WTC11 (cell line): ENCODE results near the gene IGSF9. TPM values are rescaled to one million over a fixed set of nuclear protein-coding genes. Genes with fewer than 3 reads are reported as not detected.

ENCODE experiments used
- ATAC-seq: fragments of 200-7000 bp; cut with Tn5 transposase; 2 replicates; pipeline ENCODE4 v1.10.0; 2021; ENCODE audit warnings: mild to moderate bottlenecking, moderate library complexity
- CTCF ChIA-PET: fragments of 300-600 bp; sonication (Branson Sonifier 250); formaldehyde crosslinking; loops from one replicate; lab custom pipeline; 2021; ENCODE audit warnings: antibody characterized with exemption; lab: Charles Lee
- POLR2A ChIA-PET: fragments of 350-600 bp; sonication (Branson Sonifier 250); formaldehyde crosslinking; loops from one replicate; lab custom pipeline; 2021; ENCODE audit warnings: antibody characterized with exemption; lab: Charles Lee
- DNase-seq: peaks from one replicate; pipeline ENCODE4 v3.0.0; 2021; ENCODE audit warnings: low spot score
- H3K27ac Mint-ChIP-seq: 2 replicates; pipeline ENCODE4 v1.8.0; 2021; ENCODE audit warnings: mixed read lengths
- H3K27me3 Mint-ChIP-seq: 2 replicates; pipeline ENCODE4 v1.8.0; 2021; ENCODE audit warnings: low read depth, mild to moderate bottlenecking, moderate library complexity, mixed read lengths
- H3K36me3 Mint-ChIP-seq: 2 replicates; pipeline ENCODE4 v1.8.0; 2021; ENCODE audit warnings: mixed read lengths
- H3K4me1 Mint-ChIP-seq: 2 replicates; pipeline ENCODE4 v1.8.0; 2022; ENCODE audit warnings: mixed read lengths
- H3K4me3 Mint-ChIP-seq: 2 replicates; pipeline ENCODE4 v1.8.0; 2021; ENCODE audit warnings: mild to moderate bottlenecking, moderate library complexity, mixed read lengths
- H3K9me3 Mint-ChIP-seq: 2 replicates; pipeline ENCODE4 v1.8.0; 2021; ENCODE audit warnings: mixed read lengths
- CDX4 ChIP-seq: fragments of 250-450 bp; sonication (Bioruptor Pico); IDR thresholded peaks from 2 replicates; pipeline ENCODE4 v1.9.0; 2021; ENCODE audit warnings: moderate library complexity, mild to moderate bottlenecking, inconsistent platforms, borderline replicate concordance
- CREB1 ChIP-seq: sonication (generic); formaldehyde crosslinking; IDR thresholded peaks from 2 replicates; pipeline ENCODE4 v1.8.0; 2023; ENCODE audit warnings: mild to moderate bottlenecking, missing genetic modification reagents
- CREM ChIP-seq: sonication (generic); formaldehyde crosslinking; IDR thresholded peaks from 2 replicates; pipeline ENCODE4 v1.8.1; 2022; ENCODE audit warnings: mild to moderate bottlenecking, missing genetic modification reagents, moderate library complexity
- E2F1 ChIP-seq: sonication (generic); formaldehyde crosslinking; IDR thresholded peaks from 2 replicates; pipeline ENCODE4 v1.8.0; 2022; ENCODE audit warnings: mild to moderate bottlenecking, missing genetic modification reagents
- E2F4 ChIP-seq: sonication (generic); formaldehyde crosslinking; IDR thresholded peaks from 2 replicates; pipeline ENCODE4 v1.8.1; 2022; ENCODE audit warnings: low read depth, mild to moderate bottlenecking, moderate library complexity, missing genetic modification reagents, borderline replicate concordance
- ESRRA ChIP-seq: sonication (generic); formaldehyde crosslinking; IDR thresholded peaks from 2 replicates; pipeline ENCODE4 v1.8.1; 2022; ENCODE audit warnings: mild to moderate bottlenecking, missing genetic modification reagents, borderline replicate concordance
- FOXP4 ChIP-seq: sonication (generic); formaldehyde crosslinking; IDR thresholded peaks from 2 replicates; pipeline ENCODE4 v1.8.0; 2022; ENCODE audit warnings: mild to moderate bottlenecking, missing genetic modification reagents
- JAZF1 ChIP-seq: fragments of 250-450 bp; sonication (Bioruptor Pico); IDR thresholded peaks from 2 replicates; pipeline ENCODE4 v1.9.0; 2021; ENCODE audit warnings: moderate library complexity, mild to moderate bottlenecking, inconsistent platforms
- NFATC4 ChIP-seq: fragments of 250-450 bp; sonication (Bioruptor Pico); IDR thresholded peaks from 2 replicates; pipeline ENCODE4 v1.9.0; 2021; ENCODE audit warnings: mild to moderate bottlenecking
- OVOL2 ChIP-seq: fragments of 250-450 bp; sonication (Bioruptor Pico); IDR thresholded peaks from 2 replicates; pipeline ENCODE4 v1.9.0; 2021; ENCODE audit warnings: mild to moderate bottlenecking, borderline replicate concordance
- SP1 ChIP-seq: sonication (generic); formaldehyde crosslinking; conservative IDR thresholded peaks from 2 replicates; pipeline ENCODE4 v1.8.1; 2022; ENCODE audit warnings: missing genetic modification reagents
- STAT6 ChIP-seq: sonication (generic); formaldehyde crosslinking; conservative IDR thresholded peaks from 2 replicates; pipeline ENCODE4 v1.8.1; 2023; ENCODE audit warnings: mild to moderate bottlenecking, low read depth, missing genetic modification reagents, moderate library complexity
- USF1 ChIP-seq: sonication (generic); formaldehyde crosslinking; IDR thresholded peaks from 2 replicates; pipeline ENCODE4 v1.8.0; 2022; ENCODE audit warnings: mild to moderate bottlenecking, missing genetic modification reagents
- ZNF121 ChIP-seq: sonication (generic); formaldehyde crosslinking; IDR thresholded peaks from 2 replicates; pipeline ENCODE4 v1.8.0; 2023; ENCODE audit warnings: missing genetic modification reagents
- ZNF232 ChIP-seq: sonication (generic); formaldehyde crosslinking; IDR thresholded peaks from 2 replicates; pipeline ENCODE4 v1.8.0; 2022; ENCODE audit warnings: mild to moderate bottlenecking, missing genetic modification reagents
- ZNF281 ChIP-seq: sonication (generic); formaldehyde crosslinking; IDR thresholded peaks from 2 replicates; pipeline ENCODE4 v1.8.0; 2023; ENCODE audit warnings: mild to moderate bottlenecking, missing genetic modification reagents
- total RNA-seq: library from RNA; stranded (reverse); gene quantifications from 3 replicates; pipeline ENCODE4 v1.2.3, GENCODE V29; 2021

The IGSF9 gene
- total RNA-seq, 1 experiment from 2014 or later = 16.4 TPM

- TF ChIP-seq FOXP4 (no peak), E2F1 (CRISPR knock-in tag) (no peak)
- TF ChIP-seq, all 79 proteins: peak for 0
Observed at GRCh38 chr1:159931101-159931794, 14.2 kb downstream of the IGSF9 start (continued).

- H3K4me1 Mint-ChIP-seq = peaks cover 13% of the 10 kb centered on the region
- ChIA-PET POLR2A (interaction anchor here (0.5 kb wide), 1 partner anchor 37 kb away, joined by 3 read pairs; no protein-coding TSS in a partner anchor), CTCF (interaction anchor here (1.1 to 2.9 kb wide), 5 partner anchors 15 to 155 kb away, joined by 3 to 24 read pairs (median 5); partner anchors contain the start of gene IGSF9)
- H3K27ac Mint-ChIP-seq = no peak overlapping the region; the same call in 1 of the 2 replicates
- no peaks in the 10 kb centered on the region for H3K9me3 Mint-ChIP-seq
- TF ChIP-seq CREM = no peak
- ATAC-seq (no peak), DNase-seq (no peak)
- H3K27me3 Mint-ChIP-seq = no peaks in the 10 kb centered on the region
- H3K36me3 Mint-ChIP-seq = peaks cover 34% of the 10 kb centered on the region
- no peak overlapping the region for H3K4me3 Mint-ChIP-seq
Observed at GRCh38 chr1:159930634-159931033, 14.8 kb downstream of the IGSF9 start.

- POLR2A ChIA-PET = interaction anchor here (0.7 kb wide), 1 partner anchor 77 kb away, joined by 3 read pairs; no protein-coding TSS in a partner anchor
- Mint-ChIP-seq H3K27ac (no peak overlapping the region), H3K4me3 (no peak overlapping the region), H3K4me1 (peaks cover 13% of the 10 kb centered on the region), H3K27me3 (peaks cover 2% of the 10 kb centered on the region; the same call in 1 of the 2 replicates), H3K36me3 (peaks cover 34% of the 10 kb centered on the region), H3K9me3 (no peaks in the 10 kb centered on the region)
- ATAC-seq (no peak), DNase-seq (no peak)
- CTCF ChIA-PET = interaction anchor here (1.1 to 2.9 kb wide), 5 partner anchors 15 to 156 kb away, joined by 3 to 24 read pairs (median 5); partner anchors contain the start of gene IGSF9
- no peak for TF ChIP-seq STAT6 (CRISPR knock-in tag)
- no peak for TF ChIP-seq OVOL2 (CRISPR knock-in tag)
- TF ChIP-seq SP1 (CRISPR knock-in tag) = no peak
- no peak for TF ChIP-seq CREB1 (CRISPR knock-in tag)
- no peak for TF ChIP-seq E2F4 (CRISPR knock-in tag)
- TF ChIP-seq USF1 = no peak
- TF ChIP-seq ESRRA (CRISPR knock-in tag) = no peak
- TF ChIP-seq JAZF1 = no peak
- no peak for TF ChIP-seq CDX4 (CRISPR knock-in tag)
- no peak for TF ChIP-seq NFATC4 (CRISPR knock-in tag)
- no peak for TF ChIP-seq ZNF232
- no peak for TF ChIP-seq ZNF121
- TF ChIP-seq E2F1 (CRISPR knock-in tag) = no peak
- no peak for TF ChIP-seq ZNF281 (CRISPR knock-in tag)
Observed at GRCh38 chr1:159930216-159930615, 15.2 kb downstream of the IGSF9 start.
